ENCODE measurements around the gene SLC23A2.

- TF ChIP-seq EGR1 (IDR thresholded peaks at IDR 0.05; ENCODE audit: low read depth in 2 of 2) (no peak), CTCF (IDR thresholded peaks at IDR 0.05; ENCODE audit: low read depth, low read length, missing input control) (peak; percentile 15), ATF3 (IDR thresholded peaks at IDR 0.05) (no peak), JUND (IDR thresholded peaks at IDR 0.05) (no peak), YY1 (IDR thresholded peaks at IDR 0.05) (no peak)
Observed at GRCh38 chr20:4947817-4948559, 53.3 kb downstream of the SLC23A2 start.

Data from liver (tissue), 3 donors.